GOT3 (cell line): ENCODE results near the gene KCNK5.

Source experiments
- DNase-seq: peaks from one replicate; lab custom pipeline; 2025; ENCODE audit warnings: mixed read lengths; lab: John Stamatoyannopoulos, UW

Gene KCNK5

DNA sequence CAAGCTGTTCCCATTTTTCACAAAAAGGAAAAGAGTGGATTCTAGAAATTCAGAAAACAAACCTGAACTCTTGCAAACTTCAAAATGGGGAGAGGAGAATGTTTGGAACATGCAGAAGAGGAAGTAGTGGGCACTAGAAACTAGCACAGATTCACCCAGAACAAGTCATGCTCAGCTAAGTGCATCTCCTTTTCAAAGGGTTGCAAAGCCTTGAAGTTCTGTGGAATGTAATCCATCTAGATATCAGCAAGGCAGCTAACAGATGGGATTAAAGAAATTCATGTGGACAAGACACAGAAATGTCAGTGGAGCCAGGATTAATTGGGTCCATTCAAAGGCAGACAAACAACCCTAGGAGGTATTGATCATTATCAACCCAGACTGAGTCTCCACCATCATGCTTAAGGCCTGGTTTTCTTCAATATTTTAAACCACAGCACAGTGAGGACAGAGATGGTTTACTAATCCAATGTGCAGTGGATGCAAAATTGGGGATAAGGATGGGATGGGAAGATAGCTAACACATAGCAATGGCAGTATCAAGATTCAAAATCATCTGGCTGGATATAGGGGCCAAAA is 31.3 kb downstream of the KCNK5 start:
- no peak for DNase-seq

DNA sequence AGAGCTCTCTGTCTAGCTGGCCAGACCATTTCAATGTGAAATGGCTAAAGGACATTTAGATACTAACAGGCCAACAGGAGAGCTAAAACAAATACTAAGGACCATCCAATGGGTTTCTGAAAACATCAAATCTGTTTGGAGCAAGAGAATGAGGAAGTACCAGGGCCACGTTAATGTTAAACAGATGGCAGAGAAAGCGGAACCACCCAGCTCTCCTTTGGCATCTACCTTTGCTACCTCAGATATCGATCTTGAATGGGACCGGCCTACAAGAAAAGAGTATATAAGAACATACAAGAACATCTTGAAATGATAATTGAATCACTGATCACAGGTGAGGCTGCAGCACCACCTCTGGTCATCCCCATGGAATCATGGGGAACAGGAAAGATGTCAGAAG is 31.8 kb downstream of the KCNK5 start:
- no peak for DNase-seq

- no peak for DNase-seq
Measured at GRCh38 chr6:39196673-39197091, 32.6 kb downstream of the KCNK5 start.

GRCh38 chr6:39195792-39196385 is 33.4 kb downstream of the KCNK5 start:
- no peak for DNase-seq

GRCh38 chr6:39194466-39194865 is 34.8 kb downstream of the KCNK5 start:
- no peak for DNase-seq

GRCh38 chr6:39193201-39193791 is 36.0 kb downstream of the KCNK5 start:
- DNase-seq, result no peak

DNA sequence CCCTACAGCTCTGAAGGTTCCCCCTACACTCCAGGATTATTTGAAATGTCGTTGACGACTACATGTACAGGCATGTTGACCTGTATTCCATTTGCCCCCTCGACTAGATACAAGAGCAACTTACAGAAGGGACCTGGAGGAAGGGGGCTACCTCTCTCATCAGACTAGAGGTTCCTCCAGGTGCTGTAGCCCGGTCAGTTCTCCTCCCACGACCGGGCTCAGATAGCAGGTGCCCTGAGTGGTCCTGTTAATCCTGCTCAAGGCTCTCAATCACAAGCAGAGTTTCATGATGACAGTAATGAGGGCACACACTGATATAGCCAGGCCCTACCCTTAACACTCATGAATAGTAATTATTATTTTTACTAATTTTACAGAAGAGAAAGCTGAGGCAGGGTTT is 36.5 kb downstream of the KCNK5 start:
- no peak for DNase-seq

- DNase-seq, result no peak
Measured at GRCh38 chr6:39191236-39191930, 37.9 kb downstream of the KCNK5 start.

DNA sequence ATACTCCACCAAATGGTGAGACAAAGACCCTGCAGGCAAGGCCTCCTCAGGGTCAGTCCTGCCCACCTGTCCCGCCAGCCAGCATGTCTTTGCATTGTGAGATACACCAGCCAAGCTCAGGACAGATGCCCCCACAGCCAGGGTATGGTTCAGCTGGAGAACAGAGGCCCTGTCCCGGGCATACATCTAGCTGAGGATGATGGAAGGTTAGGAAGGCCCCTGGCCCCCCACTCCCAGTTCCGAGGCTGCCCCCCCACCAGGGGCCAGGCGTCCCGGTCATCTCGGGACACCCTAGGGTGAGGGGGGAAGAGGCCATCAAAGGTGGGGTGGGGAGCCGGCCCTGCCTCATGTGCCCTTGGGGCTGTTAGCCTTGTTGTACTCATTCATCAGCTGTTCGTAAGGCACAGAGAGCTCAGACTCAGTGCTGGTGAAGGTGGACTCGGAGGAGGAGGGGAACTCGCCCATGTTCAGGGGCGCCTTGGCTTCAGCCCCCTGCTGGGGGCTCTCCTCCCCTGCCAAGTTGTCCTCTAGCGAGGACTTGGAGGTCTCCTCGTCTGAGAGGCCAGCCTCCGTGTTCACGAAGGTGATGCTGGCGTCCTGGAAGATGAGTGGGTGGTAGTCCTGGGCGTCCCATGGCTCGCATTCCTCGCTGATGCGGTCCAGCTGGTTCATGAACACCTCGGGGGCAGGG is 38.6 kb downstream of the KCNK5 start:
- no peak for DNase-seq

DNA sequence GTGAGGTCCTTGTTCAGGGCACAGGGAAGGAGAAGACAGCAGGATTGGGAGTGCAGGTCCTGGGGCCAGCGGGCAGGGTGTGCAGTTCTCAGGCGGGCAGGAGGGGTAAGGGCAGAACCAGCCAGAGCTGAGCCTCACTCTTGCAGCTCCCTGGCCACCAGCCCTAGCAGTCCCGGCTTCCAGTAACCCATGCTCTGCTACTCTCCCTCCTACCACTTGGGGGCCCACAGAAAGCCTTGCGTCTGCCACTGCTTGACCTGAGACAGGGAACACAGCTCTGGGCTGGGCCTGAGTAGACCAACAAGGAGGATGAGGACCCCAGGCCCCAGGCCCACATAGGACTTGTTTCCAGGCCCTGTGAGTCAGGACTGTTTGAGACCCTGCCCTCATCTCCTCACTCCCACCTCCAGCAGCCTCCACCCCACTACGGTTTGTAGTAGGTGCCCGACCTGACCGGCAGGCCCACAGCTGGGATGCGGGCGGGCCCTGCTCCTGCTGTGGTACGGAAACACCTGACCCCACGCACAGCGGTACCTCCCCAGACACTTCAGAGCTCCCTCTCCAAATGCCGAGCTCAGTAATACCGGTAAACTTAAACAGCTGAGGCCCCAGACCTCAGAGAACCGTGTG is 39.2 kb downstream of the KCNK5 start:
- no peak for DNase-seq

DNA sequence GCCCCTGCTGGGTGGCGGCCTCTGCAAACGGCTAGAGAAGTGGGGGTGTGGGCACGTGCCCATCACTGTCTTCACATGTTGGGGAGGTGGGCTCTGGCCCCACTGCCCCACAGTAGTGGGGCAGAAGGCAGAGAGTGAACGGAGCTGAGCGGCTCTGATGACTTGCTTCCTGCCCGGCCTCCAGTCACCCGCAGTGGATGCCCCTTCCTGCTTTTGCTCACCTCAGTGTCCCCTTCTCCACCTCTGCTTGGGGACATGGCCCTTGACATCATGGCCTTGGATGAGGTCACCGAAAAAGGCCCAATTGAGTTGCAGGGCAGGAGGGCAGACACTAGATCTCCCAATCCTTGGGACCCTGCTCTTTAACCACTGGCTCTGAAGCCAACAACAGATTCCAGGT is 40.1 kb downstream of the KCNK5 start:
- DNase-seq, result no peak

GRCh38 chr6:39188571-39188970 is 40.7 kb downstream of the KCNK5 start:
- no peak for DNase-seq

GRCh38 chr6:39188098-39188450 is 41.2 kb downstream of the KCNK5 start:
- no peak for DNase-seq

GRCh38 chr6:39184906-39185580 is 44.2 kb downstream of the KCNK5 start:
- no peak for DNase-seq

- DNase-seq, result no peak
Measured at GRCh38 chr6:39182604-39183003, 46.7 kb downstream of the KCNK5 start.

DNA sequence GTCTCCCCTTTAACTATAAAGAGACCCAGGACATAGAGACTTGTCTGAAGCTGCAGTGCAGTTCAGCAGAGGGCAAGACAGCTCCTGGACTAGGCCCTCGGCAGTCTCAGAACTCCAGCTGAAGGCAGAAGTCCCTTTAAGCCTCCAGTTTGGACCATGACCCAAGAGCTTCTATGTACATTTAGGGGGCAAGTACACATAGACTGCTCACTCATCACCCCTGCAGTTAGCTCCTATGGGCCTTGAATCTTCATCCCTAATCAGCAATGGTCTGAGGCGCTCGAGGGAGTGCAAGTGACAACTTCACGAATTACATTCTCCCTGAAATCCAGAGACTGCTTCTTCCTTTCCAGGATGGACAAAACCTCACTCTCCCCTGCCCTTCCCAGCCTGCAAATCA is 47.4 kb downstream of the KCNK5 start:
- no peak for DNase-seq

DNA sequence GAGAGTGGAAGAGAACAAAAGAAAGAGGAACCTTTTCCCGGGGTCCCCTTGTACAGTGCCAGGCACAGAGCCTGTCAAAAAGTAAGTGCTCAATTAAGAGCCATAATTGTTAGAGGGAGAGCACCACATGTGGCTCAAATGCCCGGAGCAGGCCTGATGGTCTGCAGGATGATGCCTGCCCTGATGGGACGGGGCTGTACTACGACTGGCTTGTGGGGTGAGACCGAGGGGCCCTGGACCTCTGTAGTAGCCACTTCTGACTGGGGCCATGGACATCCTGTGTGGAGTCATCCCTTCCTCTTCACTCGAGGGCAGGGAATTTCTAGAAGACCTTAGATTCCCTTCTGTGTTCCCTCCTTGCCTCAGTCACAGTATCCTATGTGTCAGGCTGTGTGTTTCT is 47.9 kb downstream of the KCNK5 start:
- DNase-seq, result no peak

- no peak for DNase-seq
Measured at GRCh38 chr6:39178804-39179203, 50.5 kb downstream of the KCNK5 start.

GRCh38 chr6:39178235-39178634 is 51.0 kb downstream of the KCNK5 start:
- no peak for DNase-seq

DNA sequence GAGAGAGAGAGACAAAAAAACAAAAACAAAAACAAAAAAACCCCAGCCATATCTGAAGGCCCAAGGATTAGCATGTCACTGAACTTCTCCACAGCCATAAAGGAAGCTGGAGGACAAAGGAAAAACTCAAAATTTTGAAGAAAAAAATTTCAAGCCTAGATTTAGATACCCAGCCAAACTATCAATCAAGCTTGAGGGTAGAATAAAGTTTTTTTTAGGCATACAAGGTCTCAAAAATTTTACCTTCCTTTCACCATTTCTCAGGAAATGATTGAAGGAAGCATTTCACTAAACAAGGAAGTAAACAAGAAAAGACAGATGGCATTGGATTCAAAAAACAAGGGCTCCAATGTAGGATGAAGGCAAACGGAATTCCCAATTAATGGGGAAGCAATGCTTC is 52.1 kb downstream of the KCNK5 start:
- DNase-seq, result no peak

DNA sequence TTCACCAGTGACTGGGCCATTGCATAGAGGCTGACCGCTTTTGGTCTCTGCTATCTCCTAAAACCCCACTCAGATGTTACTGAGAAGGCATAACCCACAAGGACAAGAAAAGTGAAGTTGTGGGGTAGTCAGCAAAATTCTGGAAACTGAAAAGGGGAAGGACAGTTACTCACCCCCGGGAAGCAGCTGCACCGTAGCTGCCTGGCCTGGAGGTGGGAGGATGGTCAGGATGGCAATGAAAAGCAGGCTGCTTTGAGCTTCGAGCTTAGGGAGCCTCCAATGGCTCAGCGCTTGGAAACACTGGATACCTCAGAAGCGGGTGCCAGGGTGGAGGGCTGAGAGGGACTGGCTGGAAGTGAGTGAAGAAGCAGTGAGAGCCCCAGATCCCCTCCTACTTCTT is 56.0 kb downstream of the KCNK5 start:
- DNase-seq, result no peak

GRCh38 chr6:39172377-39172757 is 56.9 kb downstream of the KCNK5 start:
- DNase-seq, result no peak
